SU-DHL-6 (cell line): ENCODE results near the gene FXYD3.

Experiments
- H2AFZ ChIP-seq: fragments of 200-600 bp; sonication (generic); 2 replicates; pipeline ENCODE4 v1.6.1; 2014; ENCODE audit warnings: low read depth, mild to moderate bottlenecking, moderate library complexity, mixed read lengths, antibody characterized with exemption, low read length; ENCODE audit not compliant: severe bottlenecking
- H3F3A ChIP-seq: fragments of 200-600 bp; shearing (Covaris generic); 2 replicates; pipeline ENCODE4 v1.6.0; 2016; ENCODE audit warnings: antibody characterized with exemption, mild to moderate bottlenecking; ENCODE audit not compliant: insufficient read depth
- H3K27ac ChIP-seq: fragments of 200-600 bp; sonication (generic); 2 replicates; pipeline ENCODE4 v1.5.1; 2016; ENCODE audit warnings: low read depth, mild to moderate bottlenecking, low read length, moderate library complexity, mixed read lengths
- H3K27me3 ChIP-seq: fragments of 200-600 bp; sonication (generic), shearing (Covaris generic); 2 replicates; pipeline ENCODE4 v1.6.0; 2014; ENCODE audit warnings: mild to moderate bottlenecking, low read length
- H3K36me3 ChIP-seq: fragments of 200-600 bp; sonication (generic); 2 replicates; pipeline ENCODE4 v1.6.1; 2014; ENCODE audit warnings: mild to moderate bottlenecking, low read length, mixed read lengths
- H3K4me2 ChIP-seq: fragments of 300-600, 200-600 bp; shearing (Covaris generic), sonication (generic); 2 replicates; pipeline ENCODE4 v1.6.0; 2014; ENCODE audit warnings: low read length, low read depth, mild to moderate bottlenecking; ENCODE audit not compliant: poor library complexity, severe bottlenecking
- H3K4me3 ChIP-seq: fragments of 200-600 bp; sonication (generic); 2 replicates; pipeline ENCODE4 v1.5.1; 2014; ENCODE audit warnings: antibody characterized with exemption, low read length, mild to moderate bottlenecking, mixed read lengths; ENCODE audit not compliant: insufficient read depth, poor library complexity, severe bottlenecking
- H3K79me2 ChIP-seq: fragments of 200-600 bp; sonication (generic); 2 replicates; pipeline ENCODE4 v1.6.1; 2014; ENCODE audit warnings: mild to moderate bottlenecking, low read length, moderate library complexity; ENCODE audit not compliant: insufficient read depth
- H3K9ac ChIP-seq: fragments of 200-600 bp; sonication (generic); 2 replicates; pipeline ENCODE4 v1.7.0; 2014; ENCODE audit warnings: mild to moderate bottlenecking, low read length
- H3K9me2 ChIP-seq: fragments of 200-600 bp; sonication (generic); replicated peaks from 2 replicates; pipeline ENCODE4 v1.6.1; 2014; ENCODE audit warnings: low read length; ENCODE audit not compliant: insufficient read depth
- H3K9me3 ChIP-seq: fragments of 200-600 bp; sonication (generic); 2 replicates; pipeline ENCODE4 v1.6.1; 2014; ENCODE audit warnings: low read length, mixed read lengths; ENCODE audit not compliant: insufficient read depth
- H4K20me1 ChIP-seq: fragments of 200-600 bp; sonication (generic); 2 replicates; pipeline ENCODE4 v1.6.1; 2014; ENCODE audit warnings: low read depth, mild to moderate bottlenecking, antibody characterized with exemption, low read length, moderate library complexity, mixed read lengths
- EZH2phosphoT487 ChIP-seq: fragments of 200-600 bp; sonication (generic), shearing (Covaris generic); conservative IDR thresholded peaks from 2 replicates; pipeline ENCODE4 v1.6.1; 2018; ENCODE audit warnings: mild to moderate bottlenecking, antibody characterized with exemption, low read length, moderate library complexity, mixed read lengths
- TF ChIP-seq, protein P1 (sequence below): fragments of 200-600 bp; sonication (generic); IDR thresholded peaks from one replicate; pipeline ENCODE4 v1.5.1; 2017; ENCODE audit warnings: antibody characterized with exemption, mild to moderate bottlenecking, low read length, moderate library complexity; ENCODE audit not compliant: insufficient read depth, poor library complexity, severe bottlenecking

FXYD3 gene

GRCh38 chr19:35124098-35125060 is 8.8 kb downstream of the FXYD3 start:
- Histone ChIP-seq H3K4me3 (peak overlapping the region; percentile 57), H3K27ac (no peak overlapping the region), H3K36me3 (no peaks in the 10 kb centered on the region), H3K27me3 (no peaks in the 10 kb centered on the region), H3K9me3 (no peaks in the 10 kb centered on the region), H3K9ac (peak overlapping the region; percentile 62), H3K4me2 (peak overlapping the region; percentile 78), H2AFZ (peak overlapping the region; percentile 92), H4K20me1 (no peaks in the 10 kb centered on the region), H3K79me2 (no peaks in the 10 kb centered on the region), H3K9me2 (no peaks in the 10 kb centered on the region), H3F3A (no peaks in the 10 kb centered on the region)
- no peak for TF ChIP-seq EZH2phosphoT487
- TF ChIP-seq, protein P1, sequence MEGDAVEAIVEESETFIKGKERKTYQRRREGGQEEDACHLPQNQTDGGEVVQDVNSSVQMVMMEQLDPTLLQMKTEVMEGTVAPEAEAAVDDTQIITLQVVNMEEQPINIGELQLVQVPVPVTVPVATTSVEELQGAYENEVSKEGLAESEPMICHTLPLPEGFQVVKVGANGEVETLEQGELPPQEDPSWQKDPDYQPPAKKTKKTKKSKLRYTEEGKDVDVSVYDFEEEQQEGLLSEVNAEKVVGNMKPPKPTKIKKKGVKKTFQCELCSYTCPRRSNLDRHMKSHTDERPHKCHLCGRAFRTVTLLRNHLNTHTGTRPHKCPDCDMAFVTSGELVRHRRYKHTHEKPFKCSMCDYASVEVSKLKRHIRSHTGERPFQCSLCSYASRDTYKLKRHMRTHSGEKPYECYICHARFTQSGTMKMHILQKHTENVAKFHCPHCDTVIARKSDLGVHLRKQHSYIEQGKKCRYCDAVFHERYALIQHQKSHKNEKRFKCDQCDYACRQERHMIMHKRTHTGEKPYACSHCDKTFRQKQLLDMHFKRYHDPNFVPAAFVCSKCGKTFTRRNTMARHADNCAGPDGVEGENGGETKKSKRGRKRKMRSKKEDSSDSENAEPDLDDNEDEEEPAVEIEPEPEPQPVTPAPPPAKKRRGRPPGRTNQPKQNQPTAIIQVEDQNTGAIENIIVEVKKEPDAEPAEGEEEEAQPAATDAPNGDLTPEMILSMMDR, result no peak

GRCh38 chr19:35125270-35125717 is 9.7 kb downstream of the FXYD3 start:
- Histone ChIP-seq H2AFZ (no peak overlapping the region), H3K9ac (no peak overlapping the region), H4K20me1 (no peaks in the 10 kb centered on the region), H3K79me2 (no peaks in the 10 kb centered on the region), H3K4me3 (no peak overlapping the region), H3K27ac (no peak overlapping the region), H3K27me3 (no peaks in the 10 kb centered on the region), H3F3A (no peaks in the 10 kb centered on the region), H3K36me3 (no peaks in the 10 kb centered on the region), H3K4me2 (peak overlapping the region; percentile 78), H3K9me3 (no peaks in the 10 kb centered on the region), H3K9me2 (no peaks in the 10 kb centered on the region)
- TF ChIP-seq, protein P1, result no peak
- TF ChIP-seq EZH2phosphoT487, result no peak

GRCh38 chr19:35125749-35126623 is 10.4 kb downstream of the FXYD3 start:
- no peak for TF ChIP-seq EZH2phosphoT487
- TF ChIP-seq, protein P1, result no peak

More at GRCh38 chr19:35125749-35126623, 10.4 kb downstream of the FXYD3 start:
- no peak overlapping the region for H2AFZ ChIP-seq
- H3K4me2 ChIP-seq, result no peak overlapping the region
- no peaks in the 10 kb centered on the region for H4K20me1 ChIP-seq
- H3K27ac ChIP-seq, result no peak overlapping the region
- H3K9me3 ChIP-seq, result no peaks in the 10 kb centered on the region
- no peak overlapping the region for H3K4me3 ChIP-seq
- H3K79me2 ChIP-seq, result no peaks in the 10 kb centered on the region
- H3F3A ChIP-seq, result no peaks in the 10 kb centered on the region
- no peak overlapping the region for H3K9ac ChIP-seq
- no peaks in the 10 kb centered on the region for H3K9me2 ChIP-seq
- H3K36me3 ChIP-seq, result no peaks in the 10 kb centered on the region
- H3K27me3 ChIP-seq, result no peaks in the 10 kb centered on the region
